ENCODE measurements around the gene CCDC148. TPM values are rescaled to one million over a fixed set of nuclear protein-coding genes. Genes with fewer than 3 reads are reported as not detected.

The CCDC148 gene
- polyA plus RNA-seq, 1 experiment, result 0.22 TPM

GRCh38 chr2:158130832-158131473 is 325.6 kb downstream of the CCDC148 start:
- ChIA-PET CTCF (no interaction called here), POLR2A (no interaction called here)
- Histone ChIP-seq H3K27ac (ENCODE audit: low read depth, low read length) (no peak overlapping the region), H3K4me3 (ENCODE audit: low read depth, low read length) (no peak overlapping the region), H3K9me3 (ENCODE audit: control insufficient read depth, insufficient read depth, low read length) (no peaks in the 10 kb centered on the region), H3K27me3 (ENCODE audit: control insufficient read depth, insufficient read depth, low read length) (no peaks in the 10 kb centered on the region)
- TF ChIP-seq CTCF (IDR thresholded peaks at IDR 0.05; ENCODE audit: low read depth, low read length), result no peak
- no peak for DNase-seq (ENCODE audit: low read depth, low spot score)

GRCh38 chr2:158129037-158129436 is 327.5 kb downstream of the CCDC148 start:
- Histone ChIP-seq H3K27me3 (ENCODE audit: control insufficient read depth, insufficient read depth, low read length) (no peaks in the 10 kb centered on the region), H3K27ac (ENCODE audit: low read depth, low read length) (no peak overlapping the region), H3K4me3 (ENCODE audit: low read depth, low read length) (no peak overlapping the region), H3K9me3 (ENCODE audit: control insufficient read depth, insufficient read depth, low read length) (no peaks in the 10 kb centered on the region)
- CTCF ChIA-PET, result interaction anchor here (1.3 kb wide), 1 partner anchor 105 kb away, joined by 3 read pairs; no protein-coding TSS in a partner anchor
- POLR2A ChIA-PET, result no interaction called here
- TF ChIP-seq CTCF (IDR thresholded peaks at IDR 0.05; ENCODE audit: low read depth, low read length), result no peak
- no peak for DNase-seq (ENCODE audit: low read depth, low spot score)

- no peaks in the 10 kb centered on the region for H3K9me3 ChIP-seq (ENCODE audit: control insufficient read depth, insufficient read depth, low read length)
- POLR2A ChIA-PET, result no interaction called here
- CTCF ChIA-PET, result interaction anchor here (1.3 kb wide), 1 partner anchor 104 kb away, joined by 3 read pairs; no protein-coding TSS in a partner anchor
- H3K4me3 ChIP-seq (ENCODE audit: low read depth, low read length), result no peak overlapping the region
- no peak for TF ChIP-seq CTCF (IDR thresholded peaks at IDR 0.05; ENCODE audit: low read depth, low read length)
- no peak overlapping the region for H3K27ac ChIP-seq (ENCODE audit: low read depth, low read length)
- DNase-seq (ENCODE audit: low read depth, low spot score), result no peak
- H3K27me3 ChIP-seq (ENCODE audit: control insufficient read depth, insufficient read depth, low read length), result no peaks in the 10 kb centered on the region
Observed at GRCh38 chr2:158128168-158128973, 328.2 kb downstream of the CCDC148 start.

GRCh38 chr2:158127380-158127804 is 329.2 kb downstream of the CCDC148 start:
- Histone ChIP-seq H3K27me3 (ENCODE audit: control insufficient read depth, insufficient read depth, low read length) (no peaks in the 10 kb centered on the region), H3K9me3 (ENCODE audit: control insufficient read depth, insufficient read depth, low read length) (no peaks in the 10 kb centered on the region), H3K27ac (ENCODE audit: low read depth, low read length) (no peak overlapping the region), H3K4me3 (ENCODE audit: low read depth, low read length) (no peak overlapping the region)
- ChIA-PET POLR2A (no interaction called here), CTCF (no interaction called here)
- TF ChIP-seq CTCF (IDR thresholded peaks at IDR 0.05; ENCODE audit: low read depth, low read length), result no peak
- no peak for DNase-seq (ENCODE audit: low read depth, low spot score)
